ENCODE results near the gene S1PR5. TPM values are rescaled to one million over a fixed set of nuclear protein-coding genes. Genes with fewer than 3 reads are reported as not detected.
"Not testable (repeated sequence)": the region's sequence is repeated elsewhere in the genome, so short reads cannot be mapped to it uniquely, and the experiment has no call there.

Gene S1PR5
- under 1 TPM; 0.21 to 0.29 TPM for total RNA-seq
- long read RNA-seq, result 0 reads

GRCh38 chr19:10517361-10517759 is at the start of gene S1PR5:
S1PR5 (minus strand) TSS chr19:10517447; CDS start chr19:10515011, 2,436 bp downstream.
- DNase-seq (no peak), ATAC-seq (peak; percentile 48 to 65)
- intact Hi-C loops (cut with DNase I), result no loop called here

- DNase-seq (peak; percentile 39), ATAC-seq (no peak)
- intact Hi-C loops (cut with DNase I), result loop anchor here in 1 of 2 donors (10.0 kb wide), 1 partner anchor 62 kb away; the partner anchor contains the start of gene KEAP1
Observed at GRCh38 chr19:10566658-10567410, 49.6 kb upstream of the S1PR5 start.

GRCh38 chr19:10566408-10566657 is 49.1 kb upstream of the S1PR5 start:
- ATAC-seq (no peak), DNase-seq (no peak)
- intact Hi-C loops (cut with DNase I), result loop anchor here in 1 of 2 donors (10.0 kb wide), 1 partner anchor 62 kb away; the partner anchor contains the start of gene KEAP1

GRCh38 chr19:10565567-10566407 is 48.5 kb upstream of the S1PR5 start, which contains the start of gene KRI1:
KRI1 (minus strand) TSS chr19:10566010; CDS start chr19:10565999, 11 bp downstream.
- intact Hi-C loops (cut with DNase I), result loop anchor here in 1 of 2 donors (10.0 kb wide), 1 partner anchor 61 kb away; the partner anchor contains the start of gene KEAP1
- ATAC-seq, result peak; percentile 87 to 88
- peak; percentile 99 for DNase-seq

- DNase-seq (peak; percentile 64), ATAC-seq (peak in 1 of 2 donors; percentile 4)
- intact Hi-C loops (cut with DNase I), result loop anchor here in 1 of 2 donors (10.0 kb wide), 1 partner anchor 60 kb away; the partner anchor contains the start of gene KEAP1
Observed at GRCh38 chr19:10565028-10565566, 47.9 kb upstream of the S1PR5 start.

- intact Hi-C loops (cut with DNase I), result loop anchor here in 1 of 2 donors (10.0 kb wide), 1 partner anchor 58 kb away; the partner anchor contains the start of gene KEAP1
- ATAC-seq (no peak), DNase-seq (no peak)
Observed at GRCh38 chr19:10562609-10563008, 45.4 kb upstream of the S1PR5 start.

GRCh38 chr19:10560154-10560553 is 42.9 kb upstream of the S1PR5 start:
- DNase-seq (no peak), ATAC-seq (no peak)
- intact Hi-C loops (cut with DNase I), result loop anchor here in 1 of 2 donors (10.0 kb wide), 1 partner anchor 55 kb away; the partner anchor contains the start of gene KEAP1

GRCh38 chr19:10557603-10558197 is 40.5 kb upstream of the S1PR5 start:
- no peak for DNase-seq
- intact Hi-C loops (cut with DNase I), result no loop called here
- no peak for ATAC-seq

GRCh38 chr19:10555610-10555973 is 38.3 kb upstream of the S1PR5 start:
- intact Hi-C loops (cut with DNase I), result no loop called here
- no peak for ATAC-seq
- DNase-seq, result no peak

GRCh38 chr19:10554760-10555609 is 37.7 kb upstream of the S1PR5 start:
- ATAC-seq (no peak), DNase-seq (no peak)
- intact Hi-C loops (cut with DNase I), result no loop called here

- DNase-seq, result no peak
- peak; percentile 13 to 14 for ATAC-seq
- intact Hi-C loops (cut with DNase I), result no loop called here
Observed at GRCh38 chr19:10553943-10554381, 36.7 kb upstream of the S1PR5 start.

- DNase-seq (no peak), ATAC-seq (peak in 1 of 2 donors; percentile 3)
- intact Hi-C loops (cut with DNase I), result no loop called here
Observed at GRCh38 chr19:10553087-10553667, 35.9 kb upstream of the S1PR5 start.

GRCh38 chr19:10552510-10553053 is 35.3 kb upstream of the S1PR5 start:
- peak in 1 of 2 donors; percentile 13 for ATAC-seq
- DNase-seq, result no peak
- intact Hi-C loops (cut with DNase I), result no loop called here

GRCh38 chr19:10551698-10552301 is 34.6 kb upstream of the S1PR5 start:
- no peak for ATAC-seq
- no peak for DNase-seq
- intact Hi-C loops (cut with DNase I), result no loop called here

- ATAC-seq, DNase-seq: not testable (repeated sequence)
Observed at GRCh38 chr19:10551006-10551405, 33.8 kb upstream of the S1PR5 start.

GRCh38 chr19:10550336-10550735 is 33.1 kb upstream of the S1PR5 start:
- ATAC-seq (no peak), DNase-seq (no peak)
- intact Hi-C loops (cut with DNase I), result no loop called here

More at GRCh38 chr19:10551006-10551405, 33.8 kb upstream of the S1PR5 start:
- intact Hi-C loops (cut with DNase I), result not testable (repeated sequence)

- ATAC-seq (no peak), DNase-seq (no peak)
- intact Hi-C loops (cut with DNase I), result no loop called here
Observed at GRCh38 chr19:10549733-10550132, 32.5 kb upstream of the S1PR5 start.

Data from left cardiac atrium (tissue), 4 donors.